GM12892 (cell line): ENCODE results near the gene ABCB6.

Experiments used
- DNase-seq: peaks from one replicate; pipeline ENCODE4 v3.0.0; 2011; ENCODE audit not compliant: insufficient read length
- FAIRE-seq: peaks from 2 replicates; lab custom pipeline; 2011; peaks lifted over from hg19 to GRCh38; lab: Jason Lieb, UNC
- POLR2A ChIP-seq: IDR thresholded peaks from 2 replicates; pipeline ENCODE4 v1.6.1; 2011; ENCODE audit warnings: low read depth, low read length, control low read depth
- POLR2AphosphoS5 ChIP-seq: IDR thresholded peaks from 2 replicates; pipeline ENCODE4 v1.6.1; 2011; ENCODE audit warnings: low read depth, low read length, control low read depth
- TAF1 ChIP-seq: IDR thresholded peaks from 2 replicates; pipeline ENCODE4 v1.6.1; 2011; ENCODE audit warnings: low read depth, mild to moderate bottlenecking, control low read depth, low read length, borderline replicate concordance

ABCB6 gene

GRCh38 chr2:219169930-219170654, 48.7 kb downstream of the ABCB6 start, which contains the start of gene SLC23A3:
SLC23A3 (minus strand) TSS chr2:219170029; CDS start chr2:219169984, 45 bp downstream.
- TF ChIP-seq POLR2A = no peak
- peak; percentile 38 for FAIRE-seq
- no peak for DNase-seq

- TF ChIP-seq POLR2A (no peak), TAF1 (no peak)
- no peak for FAIRE-seq
These were observed 49.8 kb downstream of the ABCB6 start for GRCh38 chr2:219168932-219169331.

DNA sequence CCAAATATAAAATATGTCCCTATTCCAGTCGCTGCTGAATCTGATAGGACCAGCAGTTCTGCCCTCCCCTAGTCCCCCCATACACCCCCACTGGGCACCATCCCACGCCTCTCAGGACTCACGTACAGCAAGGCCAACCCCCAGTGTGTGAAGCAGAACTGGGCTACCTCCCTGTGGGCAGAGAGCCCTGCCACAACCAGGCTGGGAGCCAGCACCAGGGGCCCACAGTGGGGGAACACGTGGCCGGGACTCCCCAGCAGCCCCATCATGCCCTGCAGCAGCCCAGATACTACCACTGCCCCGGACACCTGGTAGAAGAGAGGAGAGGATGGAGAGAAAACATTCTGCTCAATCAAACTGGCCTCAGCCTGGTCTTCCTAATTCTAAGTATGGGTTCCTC, 50.2 kb downstream of the ABCB6 start:
- TF ChIP-seq POLR2A (no peak), TAF1 (no peak)
- DNase-seq = no peak
- no peak for FAIRE-seq

More at GRCh38 chr2:219168932-219169331, 49.8 kb downstream of the ABCB6 start:
- DNase-seq = no peak

- no peak for TF ChIP-seq POLR2AphosphoS5
- TF ChIP-seq TAF1 = no peak
- no peak for TF ChIP-seq POLR2A
- DNase-seq = no peak
- FAIRE-seq = no peak
These were observed 50.8 kb downstream of the ABCB6 start for GRCh38 chr2:219167997-219168396.

DNA sequence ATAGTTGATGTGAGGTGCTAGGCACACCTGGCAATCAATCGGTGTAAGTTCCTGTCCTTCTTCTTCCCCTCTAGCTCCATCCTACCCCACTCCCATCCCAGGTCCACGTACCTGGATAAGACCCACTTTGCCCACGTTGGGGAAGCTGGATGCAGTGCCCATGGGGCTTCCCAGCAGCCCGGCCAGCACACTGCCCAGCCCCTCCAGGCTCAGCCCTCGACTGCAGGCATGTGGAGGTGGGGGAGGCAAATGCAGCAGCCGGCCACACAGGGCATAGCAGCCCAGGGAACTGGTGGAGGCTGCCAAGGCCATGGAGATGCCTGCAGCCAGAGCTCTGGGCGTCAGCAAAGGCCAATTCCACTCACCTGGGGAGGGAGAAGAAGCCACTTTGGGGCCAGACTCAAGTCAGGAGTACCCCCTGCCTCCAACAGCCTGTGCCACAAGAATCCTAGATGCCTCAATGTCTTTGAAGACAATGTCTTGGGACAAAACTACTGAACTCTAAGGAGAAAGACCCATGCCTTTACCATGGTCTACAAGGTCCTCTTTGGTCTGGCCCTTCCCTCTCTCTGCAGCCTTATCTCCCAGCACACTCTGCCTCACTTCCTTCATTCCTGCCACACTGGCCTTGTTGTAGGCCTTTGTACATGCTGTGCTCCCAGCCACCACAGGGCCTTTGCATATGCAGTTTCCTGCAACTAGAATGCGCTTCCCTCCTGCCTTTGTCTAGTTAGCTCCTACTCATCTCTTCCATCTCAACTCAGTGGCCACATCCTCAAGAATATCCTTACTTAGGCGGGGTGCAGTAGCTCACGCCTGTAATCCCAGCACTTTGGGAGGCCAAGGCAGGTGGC, 53.5 kb downstream of the ABCB6 start:
- no peak for TF ChIP-seq TAF1
- FAIRE-seq (no peak), DNase-seq (no peak)

- FAIRE-seq (no peak), DNase-seq (no peak)
- TF ChIP-seq TAF1 (no peak), POLR2AphosphoS5 (no peak), POLR2A (no peak)
These were observed 55.6 kb downstream of the ABCB6 start for GRCh38 chr2:219163156-219163555.

DNA sequence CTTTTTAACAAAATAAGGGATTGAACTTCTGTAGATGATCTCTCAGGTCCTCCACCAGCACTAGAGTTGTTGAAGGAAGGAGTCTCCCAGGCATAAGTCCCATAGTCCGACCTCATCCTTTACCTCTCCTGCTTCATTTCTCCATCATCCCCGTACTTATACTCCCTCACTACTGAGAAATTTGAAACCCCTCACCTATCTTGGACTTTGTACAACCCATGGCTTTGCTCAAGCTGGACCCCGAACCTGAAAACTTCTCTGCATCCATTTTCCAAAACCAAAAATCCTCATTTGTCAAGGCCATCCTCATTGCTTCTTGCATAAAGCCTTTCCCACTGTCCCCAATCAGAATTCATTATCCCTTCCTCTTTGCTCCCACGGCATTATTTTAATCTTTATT, 57.7 kb downstream of the ABCB6 start:
- DNase-seq = no peak
- TF ChIP-seq POLR2AphosphoS5 = no peak
- no peak for TF ChIP-seq TAF1
- no peak for TF ChIP-seq POLR2A
- no peak for FAIRE-seq

DNA sequence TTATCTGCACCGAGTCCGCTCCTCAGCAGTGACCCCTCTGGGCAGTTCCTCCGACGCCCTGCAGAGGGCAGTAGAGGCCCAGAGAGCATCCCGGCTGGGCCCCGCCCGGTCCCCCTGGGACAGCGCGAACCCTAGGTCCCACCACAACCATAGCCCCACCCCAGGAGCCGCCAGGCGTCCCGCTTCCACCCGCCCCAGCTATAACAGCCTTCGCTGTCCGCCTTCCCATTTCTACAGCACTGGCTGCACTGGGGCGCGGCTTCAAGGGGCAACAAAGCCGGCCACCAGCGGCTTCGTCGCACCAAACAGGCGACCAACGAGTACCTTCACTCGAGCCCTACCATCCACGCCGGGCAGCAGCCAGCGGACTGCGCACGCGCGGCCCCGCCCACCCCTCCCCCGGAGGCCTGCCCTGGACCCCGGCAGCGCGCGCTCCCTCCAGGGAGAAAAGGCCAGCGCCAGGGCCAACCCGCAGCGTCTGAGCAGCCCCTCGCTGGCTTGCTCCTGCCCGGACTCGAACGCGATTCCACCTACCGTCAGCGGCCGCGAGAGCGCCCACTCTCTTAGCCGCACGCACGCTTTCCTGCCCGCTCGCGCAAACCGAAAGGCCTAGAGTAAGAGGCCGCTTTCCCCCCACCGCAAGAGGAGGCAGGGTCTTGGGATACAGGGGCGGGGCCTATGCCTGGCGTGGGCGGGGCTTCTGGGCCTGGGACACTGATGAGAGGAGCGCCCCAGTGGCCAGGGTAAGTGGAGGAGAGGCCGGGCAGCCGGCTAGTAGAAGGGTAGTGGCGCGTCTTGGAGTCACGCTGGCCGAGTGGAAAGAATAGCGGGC, 58.4 kb downstream of the ABCB6 start, which contains the start of gene NHEJ1:
TSS of gene NHEJ1 (minus strand) at position 630 of the 832 bp plus-strand sequence. CDS start 2,453 bp downstream, outside the sequence.
- FAIRE-seq (peak; percentile 91), DNase-seq (peak; percentile 95)
- TF ChIP-seq POLR2AphosphoS5 = peak; percentile 81
- no peak for TF ChIP-seq TAF1
- TF ChIP-seq POLR2A = peak; percentile 78
